Heart right ventricle (tissue), 16 donors: ENCODE measurements around the gene GRM1. TPM values are rescaled to one million over a fixed set of nuclear protein-coding genes. Genes with fewer than 3 reads are reported as not detected.
A peak's percentile ranks its signal among the peaks of the same experiment; 100 is the strongest.

ENCODE experiments used
- ATAC-seq, 8 donors: fragments of 200-7000 bp; cut with Tn5 transposase; one replicate each; pipeline ENCODE4 v1.9.1; 2020; ENCODE audit warnings: mild to moderate bottlenecking in 8 of 8, moderate library complexity in 8 of 8, moderate number of reproducible peaks in 1 of 8
- DNase-seq, 2 donors: peaks; one replicate each; pipeline ENCODE4 v3.0.0-alpha.2; 2020
- H3K27ac ChIP-seq, 10 donors: fragments of 200-600 bp; sonication (generic) in 2 of 10; one replicate each; pipeline versions ENCODE4 v1.5.0 to v1.8.0; 2020 to 2022; ENCODE audit warnings: mild to moderate bottlenecking in 3 of 10
- H3K27me3 ChIP-seq, 7 donors: fragments of 200-600 bp; one replicate each; pipeline ENCODE4 v1.8.0; 2021 to 2022; ENCODE audit warnings: mild to moderate bottlenecking in 2 of 7
- H3K36me3 ChIP-seq, 9 donors: fragments of 200-600 bp; sonication (generic) in 1 of 9; one replicate each; pipeline versions ENCODE4 v1.5.0 to v1.8.0; 2020 to 2022; ENCODE audit warnings: mild to moderate bottlenecking in 2 of 9
- H3K4me1 ChIP-seq, 9 donors: fragments of 200-600 bp; sonication (generic) in 1 of 9; one replicate each; pipeline versions ENCODE4 v1.5.0 to v1.8.0; 2020 to 2022; ENCODE audit warnings: mild to moderate bottlenecking in 4 of 9
- H3K4me3 ChIP-seq, 10 donors: fragments of 200-600 bp; sonication (generic) in 2 of 10; one replicate each; pipeline versions ENCODE4 v1.5.0 to v1.8.0; 2020 to 2022; ENCODE audit warnings: mild to moderate bottlenecking in 7 of 10, moderate library complexity in 2 of 10
- H3K9me3 ChIP-seq, 11 donors: fragments of 200-600 bp in 10 of 11; sonication (generic) in 2 of 11; one replicate each; pipeline versions ENCODE4 v1.5.0 to v1.8.0; 2013 to 2022; ENCODE audit warnings: mild to moderate bottlenecking in 2 of 11, control low read depth in 1 of 11, moderate library complexity in 1 of 11
- CTCF ChIP-seq, 9 donors: fragments of 200-600 bp; sonication (generic) in 2 of 9; IDR thresholded peaks; one replicate each; pipeline versions ENCODE4 v1.5.0 to v1.8.0; 2021 to 2022; ENCODE audit warnings: antibody characterized with exemption in 9 of 9, mild to moderate bottlenecking in 5 of 9, moderate library complexity in 1 of 9
- WGBS, 2 donors: extraction: QIAGEN DNeasy Blood & Tissue Kit; methylation state at CpG; one replicate each; pipeline ENCODE4 v1.1.7; 2013; ENCODE audit warnings: inconsistent platforms in 1 of 2; 5-methylcytosine and 5-hydroxymethylcytosine counted together
- intact Hi-C, 10 donors: fragments of 100-400 bp; cut with DNase I; formaldehyde crosslinking; loops; one replicate each; pipeline versions ENCODE4 v1.11.1 to v1.14.2; 2022
- polyA plus RNA-seq, 2 donors: library from polyadenylated mRNA; stranded (reverse); fragments of 200-250 nt; gene quantifications; one replicate each; pipeline ENCODE4 v1.2.3, GENCODE V29; 2013
- total RNA-seq, 10 donors: library from RNA; stranded (reverse); fragmentation: NEBNext Ultra II Directional in 3 of 10; extraction: Animal tissue kit (Norgen Biotek cat#: 25700) in 3 of 10; gene quantifications; one replicate each; pipeline versions ENCODE4 v1.2.1 to v1.2.4, GENCODE V29; 2021 to 2023
- donor health status: Arrhythmogenic right ventricular cardiomyopathy.
- donor health status: ischemic (EF 13 %, LVEDD 7.1; RV severe dilation, severe dysfunction).
- donor health status: healthy with polysubstance abuse.
- donor health status: DM: no; HTN: yes; CAD: no.
- donor health status: DM: no; HTN: no; CAD: no.
- donor health status: ischemic (EF 25% LVEDD 6.9; RV normal size, moderate dysfunction).
- donor health status: ischemic (EF 25% LVEDD 5.7; RV mildly dilated, moderate dysfunction).
- donor health status: healthy.
- donor health status: DM: yes; HTN: yes; CAD: no.
- donor health status: Ischemic cardiomyopathy.
- donor health status: ischemic (EF 35%, LVEDD 5.7; RV mildly dilated, moderate dysfunction).
- donor health status: nonischemic (EF 11% LVEDD 7.7; RV severe dilation, severe dysfunction).
- donor health status: DM: yes; HTN: yes; CAD: no.
- donor health status: PGD.
- donor health status: ischemic (EF 29% LVEDD 5.4; RV normal size, mild dysfunction).
- donor health status: nonischemic (EF 23%, LVEDD 6.1; RV moderate dilation, normal function).

Gene GRM1
- total and polyA plus RNA-seq, 12 donors = 0.26 to 8.3 (median 4.6) TPM

- intact Hi-C loops = no loop called here
- no peak for TF ChIP-seq CTCF (IDR thresholded peaks at IDR 0.05)
- Histone ChIP-seq H3K4me1 (peaks cover 0 to 20% (median 7%) of the 10 kb centered on the region in 9 donors), H3K9me3 (peaks cover 0 to 9% (median 0%) of the 10 kb centered on the region in 11 donors), H3K27me3 (no peaks in the 10 kb centered on the region), H3K4me3 (no peak overlapping the region), H3K27ac (no peak overlapping the region), H3K36me3 (no peaks in the 10 kb centered on the region)
- WGBS, 2 donors = 86 to 94% methylated on average over 1 of the region's 1 CpG
- ATAC-seq (no peak), DNase-seq (no peak)
Measured at GRCh38 chr6:146287691-146288369, 259.0 kb downstream of the GRM1 start.

- peak overlapping the region in 1 of 10 donors; percentile 13 for H3K4me3 ChIP-seq
- H3K9me3 ChIP-seq = peaks cover 0 to 9% (median 0%) of the 10 kb centered on the region in 11 donors
- ATAC-seq = peak; percentile 68 to 92 (median 84)
- H3K36me3 ChIP-seq = no peaks in the 10 kb centered on the region
- H3K27me3 ChIP-seq = no peaks in the 10 kb centered on the region
- peak in 1 of 2 donors; percentile 21 for DNase-seq
- intact Hi-C loops = no loop called here
- peaks cover 0 to 17% (median 7%) of the 10 kb centered on the region in 9 donors for H3K4me1 ChIP-seq
- 33 to 44% methylated on average over 5 of the region's 5 CpGs for WGBS, 2 donors
- no peak for TF ChIP-seq CTCF (IDR thresholded peaks at IDR 0.05)
- H3K27ac ChIP-seq = peak overlapping the region in 2 of 10 donors; percentile 7 to 43
Measured at GRCh38 chr6:146289816-146290588, 261.1 kb downstream of the GRM1 start.

GRCh38 chr6:146290589-146290901 lies 261.7 kb downstream of the GRM1 start:
- no peaks in the 10 kb centered on the region for H3K36me3 ChIP-seq
- intact Hi-C loops = no loop called here
- peaks cover 0 to 9% (median 0%) of the 10 kb centered on the region in 11 donors for H3K9me3 ChIP-seq
- H3K27me3 ChIP-seq = no peaks in the 10 kb centered on the region
- no peak for TF ChIP-seq CTCF (IDR thresholded peaks at IDR 0.05)
- ATAC-seq (no peak), DNase-seq (no peak)
- peak overlapping the region in 2 of 10 donors; percentile 15 to 43 for H3K27ac ChIP-seq
- peak overlapping the region in 1 of 10 donors; percentile 13 for H3K4me3 ChIP-seq
- 72 to 82% methylated on average over 2 of the region's 2 CpGs for WGBS, 2 donors
- H3K4me1 ChIP-seq = peaks cover 0 to 17% (median 7%) of the 10 kb centered on the region in 9 donors

GRCh38 chr6:146292506-146292905 lies 263.6 kb downstream of the GRM1 start:
- ATAC-seq (no peak), DNase-seq (no peak)
- no peaks in the 10 kb centered on the region for H3K27me3 ChIP-seq
- 73% methylated on average over 1 of the region's 1 CpG for WGBS, 2 donors
- intact Hi-C loops = no loop called here
- TF ChIP-seq CTCF (IDR thresholded peaks at IDR 0.05) = no peak
- H3K9me3 ChIP-seq = peaks cover 0 to 8% (median 0%) of the 10 kb centered on the region in 11 donors
- no peak overlapping the region for H3K4me3 ChIP-seq
- H3K4me1 ChIP-seq = peaks cover 0 to 17% (median 7%) of the 10 kb centered on the region in 9 donors
- H3K27ac ChIP-seq = no peak overlapping the region
- no peaks in the 10 kb centered on the region for H3K36me3 ChIP-seq
